ENCODE results near the gene ACER3. TPM values are rescaled to one million over a fixed set of nuclear protein-coding genes. Genes with fewer than 3 reads are reported as not detected.
"Not testable (repeated sequence)": the region's sequence is repeated elsewhere in the genome, so short reads cannot be mapped to it uniquely, and the experiment has no call there.

The ACER3 gene
- total and polyA plus RNA-seq, 4 experiments from 2014 or later: 2.9 to 6.8 (median 5.0) TPM

- Histone ChIP-seq H3K4me1 (ENCODE audit: insufficient read depth, low read length) (no peaks in the 10 kb centered on the region), H3K27me3 (ENCODE audit: insufficient read depth, low read length) (no peaks in the 10 kb centered on the region), H3K36me3 (ENCODE audit: insufficient read depth, low read length) (no peaks in the 10 kb centered on the region), H3K27ac (ENCODE audit: low read depth, low read length) (no peak overlapping the region), H3K4me3 (ENCODE audit: low read length in 2 of 2) (no peak overlapping the region), H3K9me3 (ENCODE audit: control insufficient read depth in 1 of 2, low read length in 2 of 2) (no peaks in the 10 kb centered on the region)
- H3K27ac Mint-ChIP-seq: no peak overlapping the region
- no peak overlapping the region for H3K4me3 Mint-ChIP-seq
- no peaks in the 10 kb centered on the region for H3K27me3 Mint-ChIP-seq
- no peak for DNase-seq
- H3K36me3 Mint-ChIP-seq: peaks cover 0 to 2% of the 10 kb centered on the region in 2 donors
- intact Hi-C loops (cut with micrococcal nuclease): no loop called here
- ChIA-PET CTCF (ENCODE audit: partially characterized antibody) (interaction anchor here (1.1 to 1.6 kb wide), 2 partner anchors 27 to 29 kb away, joined by 3 to 4 read pairs; no protein-coding TSS in a partner anchor), POLR2A (ENCODE audit: partially characterized antibody) (no interaction called here)
- H3K4me1 Mint-ChIP-seq: peaks cover 0 to 1% (median 0%) of the 10 kb centered on the region in 4 donors
- no peaks in the 10 kb centered on the region for H3K9me3 Mint-ChIP-seq
Measured at GRCh38 chr11:76891285-76891684, 30.6 kb downstream of the ACER3 start.

- DNase-seq: no peak
- ChIA-PET POLR2A (ENCODE audit: partially characterized antibody) (no interaction called here), CTCF (ENCODE audit: partially characterized antibody) (interaction anchor here (1.1 to 1.6 kb wide), 2 partner anchors 27 to 28 kb away, joined by 3 to 4 read pairs; no protein-coding TSS in a partner anchor)
- Mint-ChIP-seq H3K9me3 (no peaks in the 10 kb centered on the region), H3K27ac (no peak overlapping the region), H3K27me3 (no peaks in the 10 kb centered on the region), H3K4me1 (peaks cover 0 to 1% (median 0%) of the 10 kb centered on the region in 4 donors), H3K4me3 (no peak overlapping the region), H3K36me3 (peaks cover 0 to 2% of the 10 kb centered on the region in 2 donors)
- no peaks in the 10 kb centered on the region for H3K27me3 ChIP-seq (ENCODE audit: insufficient read depth, low read length)
- H3K9me3 ChIP-seq (ENCODE audit: control insufficient read depth in 1 of 2, low read length in 2 of 2): no peaks in the 10 kb centered on the region
- intact Hi-C loops (cut with micrococcal nuclease): no loop called here
- no peak overlapping the region for H3K27ac ChIP-seq (ENCODE audit: low read depth, low read length)
- H3K36me3 ChIP-seq (ENCODE audit: insufficient read depth, low read length): no peaks in the 10 kb centered on the region
- H3K4me3 ChIP-seq (ENCODE audit: low read length in 2 of 2): no peak overlapping the region
- no peaks in the 10 kb centered on the region for H3K4me1 ChIP-seq (ENCODE audit: insufficient read depth, low read length)
Measured at GRCh38 chr11:76891793-76892192, 31.1 kb downstream of the ACER3 start.

GRCh38 chr11:76892306-76892705 is 31.6 kb downstream of the ACER3 start:
- Mint-ChIP-seq H3K4me3 (no peak overlapping the region), H3K9me3 (no peaks in the 10 kb centered on the region)
- CTCF ChIA-PET (ENCODE audit: partially characterized antibody): interaction anchor here (1.1 to 1.6 kb wide), 2 partner anchors 26 to 28 kb away, joined by 3 to 4 read pairs; no protein-coding TSS in a partner anchor

GRCh38 chr11:76897233-76897632 is 36.5 kb downstream of the ACER3 start:
- POLR2A ChIA-PET (ENCODE audit: partially characterized antibody): no interaction called here
- no peak for DNase-seq
- no peak overlapping the region for H3K27ac Mint-ChIP-seq

More at GRCh38 chr11:76892306-76892705, 31.6 kb downstream of the ACER3 start:
- DNase-seq: no peak
- H3K4me1 Mint-ChIP-seq: peaks cover 0 to 1% (median 0%) of the 10 kb centered on the region in 4 donors
- no peak overlapping the region for H3K4me3 ChIP-seq (ENCODE audit: low read length in 2 of 2)
- no peak overlapping the region for H3K27ac Mint-ChIP-seq
- no peaks in the 10 kb centered on the region for H3K27me3 Mint-ChIP-seq
- POLR2A ChIA-PET (ENCODE audit: partially characterized antibody): no interaction called here
- no peaks in the 10 kb centered on the region for H3K27me3 ChIP-seq (ENCODE audit: insufficient read depth, low read length)
- H3K4me1 ChIP-seq (ENCODE audit: insufficient read depth, low read length): no peaks in the 10 kb centered on the region
- no peak overlapping the region for H3K27ac ChIP-seq (ENCODE audit: low read depth, low read length)
- intact Hi-C loops (cut with micrococcal nuclease): no loop called here
- peaks cover 0 to 2% of the 10 kb centered on the region in 2 donors for H3K36me3 Mint-ChIP-seq
- no peaks in the 10 kb centered on the region for H3K9me3 ChIP-seq (ENCODE audit: control insufficient read depth in 1 of 2, low read length in 2 of 2)
- no peaks in the 10 kb centered on the region for H3K36me3 ChIP-seq (ENCODE audit: insufficient read depth, low read length)

GRCh38 chr11:76901144-76901543 is 40.4 kb downstream of the ACER3 start:
- H3K27ac ChIP-seq (ENCODE audit: low read depth, low read length): no peak overlapping the region
- H3K36me3 Mint-ChIP-seq: peaks cover 0 to 4% of the 10 kb centered on the region in 2 donors
- no peaks in the 10 kb centered on the region for H3K36me3 ChIP-seq (ENCODE audit: insufficient read depth, low read length)
- ChIA-PET CTCF (ENCODE audit: partially characterized antibody) (no interaction called here), POLR2A (ENCODE audit: partially characterized antibody) (no interaction called here)
- H3K9me3 Mint-ChIP-seq: peaks cover 0 to 2% (median 0%) of the 10 kb centered on the region in 8 donors
- H3K27me3 Mint-ChIP-seq: no peaks in the 10 kb centered on the region
- H3K27ac Mint-ChIP-seq: no peak overlapping the region
- H3K4me1 ChIP-seq (ENCODE audit: insufficient read depth, low read length): no peaks in the 10 kb centered on the region
- no peaks in the 10 kb centered on the region for H3K9me3 ChIP-seq (ENCODE audit: control insufficient read depth in 1 of 2, low read length in 2 of 2)
- no peak for DNase-seq
- no peak overlapping the region for H3K4me3 ChIP-seq (ENCODE audit: low read length in 2 of 2)
- H3K4me3 Mint-ChIP-seq: no peak overlapping the region
- peaks cover 0 to 2% (median 0%) of the 10 kb centered on the region in 4 donors for H3K4me1 Mint-ChIP-seq
- no peaks in the 10 kb centered on the region for H3K27me3 ChIP-seq (ENCODE audit: insufficient read depth, low read length)
- intact Hi-C loops (cut with micrococcal nuclease): no loop called here

More at GRCh38 chr11:76897233-76897632, 36.5 kb downstream of the ACER3 start:
- no peaks in the 10 kb centered on the region for H3K9me3 Mint-ChIP-seq
- no peak overlapping the region for H3K4me3 Mint-ChIP-seq
- Histone ChIP-seq H3K27me3 (ENCODE audit: insufficient read depth, low read length) (no peaks in the 10 kb centered on the region), H3K4me1 (ENCODE audit: insufficient read depth, low read length) (no peaks in the 10 kb centered on the region), H3K9me3 (ENCODE audit: control insufficient read depth in 1 of 2, low read length in 2 of 2) (no peaks in the 10 kb centered on the region), H3K27ac (ENCODE audit: low read depth, low read length) (no peak overlapping the region), H3K4me3 (ENCODE audit: low read length in 2 of 2) (no peak overlapping the region), H3K36me3 (ENCODE audit: insufficient read depth, low read length) (no peaks in the 10 kb centered on the region)
- peaks cover 0 to 2% (median 0%) of the 10 kb centered on the region in 4 donors for H3K4me1 Mint-ChIP-seq
- no peaks in the 10 kb centered on the region for H3K36me3 Mint-ChIP-seq
- CTCF ChIA-PET (ENCODE audit: partially characterized antibody): interaction anchor here (2.2 kb wide), 1 partner anchor 22 kb away, joined by 7 read pairs; no protein-coding TSS in a partner anchor
- H3K27me3 Mint-ChIP-seq: no peaks in the 10 kb centered on the region
- intact Hi-C loops (cut with micrococcal nuclease): no loop called here

GRCh38 chr11:76901622-76902021 is 40.9 kb downstream of the ACER3 start:
- H3K27me3 Mint-ChIP-seq; H3K27ac ChIP-seq (ENCODE audit: low read depth, low read length); POLR2A ChIA-PET (ENCODE audit: partially characterized antibody); H3K4me3 ChIP-seq (ENCODE audit: low read length in 2 of 2); H3K9me3 ChIP-seq (ENCODE audit: control insufficient read depth in 1 of 2, low read length in 2 of 2); H3K36me3 ChIP-seq (ENCODE audit: insufficient read depth, low read length); H3K4me3 Mint-ChIP-seq; H3K36me3 Mint-ChIP-seq; H3K27me3 ChIP-seq (ENCODE audit: insufficient read depth, low read length); H3K9me3 Mint-ChIP-seq; H3K4me1 Mint-ChIP-seq; intact Hi-C loops (cut with micrococcal nuclease); H3K27ac Mint-ChIP-seq; DNase-seq; H3K4me1 ChIP-seq (ENCODE audit: insufficient read depth, low read length): not testable (repeated sequence)
- CTCF ChIA-PET (ENCODE audit: partially characterized antibody): interaction anchor here (1.2 kb wide), 1 partner anchor 180 kb away, joined by 3 read pairs; no protein-coding TSS in a partner anchor

GRCh38 chr11:76902121-76903014 is 41.6 kb downstream of the ACER3 start:
- Mint-ChIP-seq H3K27me3 (no peaks in the 10 kb centered on the region), H3K4me1 (peaks cover 0 to 2% (median 0%) of the 10 kb centered on the region in 4 donors), H3K4me3 (no peak overlapping the region), H3K9me3 (peaks cover 0 to 9% (median 0%) of the 10 kb centered on the region in 8 donors), H3K27ac (no peak overlapping the region), H3K36me3 (peaks cover 0 to 10% of the 10 kb centered on the region in 2 donors)
- H3K27ac ChIP-seq (ENCODE audit: low read depth, low read length): no peak overlapping the region
- intact Hi-C loops (cut with micrococcal nuclease): no loop called here
- H3K4me3 ChIP-seq (ENCODE audit: low read length in 2 of 2): no peak overlapping the region
- H3K4me1 ChIP-seq (ENCODE audit: insufficient read depth, low read length): no peaks in the 10 kb centered on the region
- no peak for DNase-seq
- ChIA-PET POLR2A (ENCODE audit: partially characterized antibody) (no interaction called here), CTCF (ENCODE audit: partially characterized antibody) (interaction anchor here (1.2 to 6.6 kb wide), 2 partner anchors 17 to 180 kb away, joined by 3 to 53 read pairs; no protein-coding TSS in a partner anchor)
- no peaks in the 10 kb centered on the region for H3K9me3 ChIP-seq (ENCODE audit: control insufficient read depth in 1 of 2, low read length in 2 of 2)
- H3K36me3 ChIP-seq (ENCODE audit: insufficient read depth, low read length): no peaks in the 10 kb centered on the region
- H3K27me3 ChIP-seq (ENCODE audit: insufficient read depth, low read length): no peaks in the 10 kb centered on the region

Data from CD4-positive, alpha-beta memory T cell (primary cell).